T-helper 17 cell (primary cell): Measurements from ENCODE around the gene GPALPP1. TPM values are rescaled to one million over a fixed set of nuclear protein-coding genes. Genes with fewer than 3 reads are reported as not detected.
"Not testable (repeated sequence)": the region's sequence is repeated elsewhere in the genome, so short reads cannot be mapped to it uniquely, and the experiment has no call there.

Experiments used
- ATAC-seq: fragments of 150-1000 bp; cut with Tn5 transposase; 2 replicates; pipeline ENCODE4 v1.10.0; 2021; ENCODE audit warnings: mild to moderate bottlenecking, moderate library complexity
- DNase-seq, 3 donors: peaks; one replicate each; pipeline versions ENCODE4 v3.0.0 to v3.0.0-alpha.2; 2020 to 2021
- H3K9me3 ChIP-seq: one replicate; pipeline ENCODE4 v1.7.0; 2013; ENCODE audit warnings: low read length, mild to moderate bottlenecking; ENCODE audit not compliant: control insufficient read depth, poor library complexity, severe bottlenecking
- H3K27ac Mint-ChIP-seq: one replicate; pipeline ENCODE4 v1.8.0; 2022; ENCODE audit warnings: mild to moderate bottlenecking, moderate library complexity, mixed read lengths
- H3K27me3 Mint-ChIP-seq: one replicate; pipeline ENCODE4 v1.8.0; 2022; ENCODE audit warnings: mixed read lengths
- H3K36me3 Mint-ChIP-seq: one replicate; pipeline ENCODE4 v1.8.0; 2022; ENCODE audit warnings: low read depth, mixed read lengths
- H3K4me1 Mint-ChIP-seq: one replicate; pipeline ENCODE4 v1.8.0; 2022; ENCODE audit warnings: mild to moderate bottlenecking, mixed read lengths
- H3K4me3 Mint-ChIP-seq: one replicate; pipeline ENCODE4 v1.8.0; 2022; ENCODE audit warnings: mild to moderate bottlenecking, moderate library complexity, mixed read lengths
- total RNA-seq, 4 donors: library from RNA in 2 of 4; stranded (reverse) in 2 of 4; gene quantifications; one replicate each; pipeline ENCODE4 v1.2.3 and lab custom pipeline; 2022 to 2026

The GPALPP1 gene
- total RNA-seq, 2 donors from 2014 or later: 22.7 to 25.4 TPM

DNA sequence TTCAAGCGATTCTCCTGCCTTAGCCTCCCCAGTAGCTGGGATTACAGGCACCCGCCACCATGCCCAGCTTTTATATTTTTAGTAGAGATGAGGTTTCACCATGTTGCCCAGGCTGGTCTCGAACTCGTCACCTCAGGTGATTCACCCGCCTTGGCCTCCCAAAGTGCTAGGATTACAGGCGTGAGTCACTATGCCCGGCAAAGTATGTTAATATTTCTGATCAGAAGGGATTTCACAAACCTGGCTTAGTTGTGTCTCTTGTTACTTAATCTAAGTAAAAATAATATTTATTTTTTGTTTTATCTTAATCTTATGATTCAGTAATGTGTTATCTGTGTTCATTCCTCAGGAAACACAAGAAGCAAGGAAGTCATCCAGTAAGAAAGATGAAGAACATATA is 30.6 kb downstream of the GPALPP1 start:
- not testable (repeated sequence) for DNase-seq, H3K4me3 Mint-ChIP-seq, ATAC-seq, H3K4me1 Mint-ChIP-seq, H3K27me3 Mint-ChIP-seq, H3K9me3 ChIP-seq
- Mint-ChIP-seq H3K27ac (peak overlapping the region; percentile 71), H3K36me3 (peaks cover 12% of the 10 kb centered on the region)

DNA sequence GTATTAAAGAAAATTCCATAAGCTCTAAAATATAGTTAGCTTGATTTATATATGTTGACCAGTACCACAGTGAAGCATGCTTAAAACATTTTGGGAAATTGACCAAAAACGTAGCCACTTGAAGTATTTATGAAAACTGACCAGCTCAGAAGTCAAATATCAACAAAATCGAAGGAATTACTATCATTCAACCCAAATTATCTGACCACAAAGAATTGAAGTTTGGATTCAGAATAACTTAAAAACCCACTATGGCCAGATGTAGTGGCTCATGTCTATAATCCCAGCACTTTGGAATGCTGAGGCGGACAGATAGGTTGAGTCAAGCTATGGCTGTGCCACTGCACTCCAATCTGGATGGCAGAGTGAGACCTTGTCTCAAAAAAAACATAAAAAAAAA is 31.9 kb downstream of the GPALPP1 start:
- Mint-ChIP-seq H3K27me3 (no peaks in the 10 kb centered on the region), H3K4me1 (no peaks in the 10 kb centered on the region), H3K36me3 (peaks cover 9% of the 10 kb centered on the region), H3K27ac (no peak overlapping the region), H3K4me3 (no peak overlapping the region)
- DNase-seq (no peak), ATAC-seq (no peak)
- no peaks in the 10 kb centered on the region for H3K9me3 ChIP-seq

DNA sequence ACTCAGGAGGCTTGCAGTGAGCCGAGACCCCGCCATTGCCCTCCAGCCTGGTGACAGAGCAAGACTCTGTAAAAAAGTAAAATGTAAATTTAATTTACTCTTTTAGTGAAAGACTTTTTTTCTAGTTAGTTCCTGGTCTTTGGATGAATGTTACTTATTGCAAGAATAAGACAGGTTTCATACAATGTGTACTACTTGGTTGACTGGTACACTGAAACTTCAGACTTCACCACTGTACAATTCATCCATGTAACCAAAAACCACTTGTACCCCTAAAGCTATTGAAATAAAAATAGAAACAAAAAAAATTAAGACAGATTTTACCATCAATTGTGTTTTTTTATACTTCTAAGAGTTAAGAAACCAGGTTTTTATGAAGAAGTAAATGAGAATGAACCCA is 35.5 kb downstream of the GPALPP1 start:
- H3K27me3 Mint-ChIP-seq: no peaks in the 10 kb centered on the region
- no peak overlapping the region for H3K4me3 Mint-ChIP-seq
- DNase-seq: no peak
- no peaks in the 10 kb centered on the region for H3K9me3 ChIP-seq
- ATAC-seq: no peak
- peaks cover 10% of the 10 kb centered on the region for H3K36me3 Mint-ChIP-seq
- no peak overlapping the region for H3K27ac Mint-ChIP-seq
- H3K4me1 Mint-ChIP-seq: no peaks in the 10 kb centered on the region

DNA sequence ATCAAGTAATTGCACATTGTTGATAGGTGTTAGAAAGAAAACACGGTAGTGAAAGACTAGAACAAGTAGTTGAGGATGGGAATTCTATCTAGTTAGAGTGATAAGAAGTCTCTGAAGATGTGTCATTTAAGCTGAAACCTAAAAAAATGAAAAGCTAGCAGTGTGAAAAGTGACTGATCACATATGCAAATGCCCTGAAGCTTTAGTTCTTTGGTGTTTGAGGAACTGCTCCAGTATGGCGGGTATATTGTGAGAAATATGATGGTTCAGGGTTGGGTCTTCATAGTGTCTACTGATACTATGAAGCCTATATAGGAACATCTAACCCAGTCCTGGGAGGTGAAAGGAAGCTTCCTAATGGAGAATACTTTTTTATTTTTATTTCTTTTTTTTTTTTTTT is 45.0 kb downstream of the GPALPP1 start:
- Mint-ChIP-seq H3K36me3 (no peaks in the 10 kb centered on the region), H3K27ac (peak overlapping the region; percentile 29), H3K4me3 (no peak overlapping the region), H3K4me1 (no peaks in the 10 kb centered on the region), H3K27me3 (no peaks in the 10 kb centered on the region)
- DNase-seq (no peak), ATAC-seq (no peak)
- H3K9me3 ChIP-seq: no peaks in the 10 kb centered on the region

DNA sequence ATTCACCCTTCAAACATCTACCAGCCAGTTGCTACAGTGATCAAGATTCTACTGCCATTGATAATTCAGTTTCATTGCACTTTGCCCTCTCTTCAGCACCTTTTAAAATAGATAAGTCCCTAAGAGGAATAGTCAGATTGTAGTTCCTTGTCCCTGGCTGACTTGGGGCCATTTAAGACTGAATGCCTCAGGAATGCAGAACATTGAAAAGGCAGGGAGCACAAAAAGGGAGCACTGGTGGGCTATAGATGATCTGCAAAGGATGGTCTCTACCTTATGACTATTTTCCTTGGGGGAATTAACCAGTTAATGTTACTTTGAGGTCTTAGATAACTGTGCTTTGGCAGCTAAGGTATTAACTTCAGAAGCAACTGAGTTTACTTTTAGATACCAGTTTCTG is 46.9 kb downstream of the GPALPP1 start:
- no peak overlapping the region for H3K27ac Mint-ChIP-seq
- DNase-seq (no peak), ATAC-seq (no peak)
- H3K36me3 Mint-ChIP-seq: no peaks in the 10 kb centered on the region
- H3K27me3 Mint-ChIP-seq: no peaks in the 10 kb centered on the region
- H3K9me3 ChIP-seq: no peaks in the 10 kb centered on the region
- H3K4me3 Mint-ChIP-seq: no peak overlapping the region
- no peaks in the 10 kb centered on the region for H3K4me1 Mint-ChIP-seq

DNA sequence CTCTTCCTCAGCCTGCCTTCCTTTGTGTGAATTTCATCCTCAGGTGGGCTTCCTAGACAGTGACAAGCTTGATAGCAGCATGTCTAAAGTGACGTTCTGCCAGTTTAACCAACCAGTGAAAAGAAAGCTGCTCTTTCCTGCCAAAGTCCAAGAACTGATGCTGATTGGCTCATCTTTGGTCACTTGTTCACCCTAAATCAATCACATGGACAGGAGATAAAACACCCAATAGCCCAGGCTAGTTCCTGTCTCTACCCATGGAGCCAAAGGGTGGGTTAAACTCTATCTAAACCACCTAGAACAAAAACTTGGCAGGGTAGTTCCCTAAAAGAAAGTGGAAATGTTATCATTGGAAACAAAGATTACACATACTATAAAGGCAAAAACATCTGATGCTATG is 50.8 kb downstream of the GPALPP1 start:
- H3K4me1 Mint-ChIP-seq: peaks cover 2% of the 10 kb centered on the region
- no peak for ATAC-seq

DNA sequence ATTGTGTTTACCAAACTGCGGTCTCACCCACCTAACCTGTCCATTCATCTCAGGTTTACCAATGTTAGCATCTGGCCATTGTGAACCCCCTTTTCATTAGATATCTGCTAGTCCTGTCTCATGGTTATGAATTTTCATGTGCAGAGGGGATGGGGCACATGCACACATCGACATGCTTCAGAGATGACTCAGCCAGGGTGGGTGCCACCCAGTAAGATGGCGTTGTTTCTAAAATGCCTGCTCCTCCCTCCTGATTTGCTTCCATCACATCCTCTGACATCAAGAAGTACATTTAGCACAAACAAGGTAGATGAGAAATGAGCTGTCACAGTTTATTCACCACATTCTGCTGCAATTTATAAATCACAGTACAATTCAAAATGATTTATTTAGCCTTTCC is 51.3 kb downstream of the GPALPP1 start:
- DNase-seq: no peak
- H3K27me3 Mint-ChIP-seq: peaks cover 7% of the 10 kb centered on the region
- ATAC-seq: no peak
- H3K9me3 ChIP-seq: no peaks in the 10 kb centered on the region
- H3K27ac Mint-ChIP-seq: no peak overlapping the region
- H3K4me1 Mint-ChIP-seq: peaks cover 2% of the 10 kb centered on the region
- peaks cover 4% of the 10 kb centered on the region for H3K36me3 Mint-ChIP-seq
- H3K4me3 Mint-ChIP-seq: no peak overlapping the region

More for the DNA sequence above, 50.8 kb downstream of the GPALPP1 start:
- Mint-ChIP-seq H3K4me3 (no peak overlapping the region), H3K27me3 (peaks cover 7% of the 10 kb centered on the region), H3K27ac (no peak overlapping the region), H3K36me3 (peaks cover 4% of the 10 kb centered on the region)
- no peak for DNase-seq
- H3K9me3 ChIP-seq: no peaks in the 10 kb centered on the region

DNA sequence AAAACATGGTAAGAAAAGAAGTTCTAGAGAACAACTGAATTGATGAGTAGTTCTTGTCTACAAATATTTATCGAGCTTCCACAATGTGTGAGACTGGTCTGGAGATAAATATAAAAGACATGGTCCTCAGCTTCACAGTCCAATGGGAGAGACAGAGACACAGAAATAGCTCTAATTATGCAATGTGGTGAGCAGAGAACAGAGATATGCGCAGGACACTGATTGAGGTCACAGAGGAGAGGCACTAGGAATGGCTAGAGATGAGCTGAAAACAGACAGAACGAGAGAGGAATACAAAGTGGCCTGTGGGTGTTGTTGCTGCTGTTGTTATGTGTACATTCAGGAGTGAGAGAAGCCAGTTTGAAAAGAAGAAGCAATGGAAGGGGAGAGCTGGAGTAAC is 53.2 kb downstream of the GPALPP1 start:
- Mint-ChIP-seq H3K27ac (peak overlapping the region; percentile 72), H3K27me3 (peaks cover 7% of the 10 kb centered on the region), H3K4me3 (no peak overlapping the region), H3K36me3 (peaks cover 4% of the 10 kb centered on the region), H3K4me1 (peaks cover 6% of the 10 kb centered on the region)
- DNase-seq (no peak), ATAC-seq (no peak)
- no peaks in the 10 kb centered on the region for H3K9me3 ChIP-seq

DNA sequence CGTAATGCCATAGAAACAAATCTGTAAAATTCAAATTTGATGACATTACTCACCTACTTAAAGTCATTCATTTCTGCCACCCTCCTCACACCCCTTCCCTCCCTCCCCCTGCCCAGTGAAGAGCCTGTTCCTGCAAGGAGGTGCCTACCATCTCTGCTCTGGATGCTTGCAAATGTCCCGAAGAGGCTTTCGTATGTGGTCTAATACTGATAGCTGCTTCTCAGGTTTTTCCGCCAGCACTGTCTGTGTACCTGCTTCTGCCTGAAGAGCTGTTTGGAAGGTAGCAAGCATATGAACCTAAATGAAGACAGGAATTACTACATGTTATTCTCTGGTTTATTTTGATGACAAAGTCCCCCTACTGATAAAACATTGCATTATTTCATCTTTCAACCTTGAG is 57.1 kb downstream of the GPALPP1 start:
- H3K9me3 ChIP-seq: no peaks in the 10 kb centered on the region
- Mint-ChIP-seq H3K27ac (no peak overlapping the region), H3K4me1 (peaks cover 14% of the 10 kb centered on the region), H3K4me3 (peak overlapping the region; percentile 57), H3K36me3 (peaks cover 8% of the 10 kb centered on the region), H3K27me3 (peaks cover 17% of the 10 kb centered on the region)
- no peak for ATAC-seq
- DNase-seq: no peak

DNA sequence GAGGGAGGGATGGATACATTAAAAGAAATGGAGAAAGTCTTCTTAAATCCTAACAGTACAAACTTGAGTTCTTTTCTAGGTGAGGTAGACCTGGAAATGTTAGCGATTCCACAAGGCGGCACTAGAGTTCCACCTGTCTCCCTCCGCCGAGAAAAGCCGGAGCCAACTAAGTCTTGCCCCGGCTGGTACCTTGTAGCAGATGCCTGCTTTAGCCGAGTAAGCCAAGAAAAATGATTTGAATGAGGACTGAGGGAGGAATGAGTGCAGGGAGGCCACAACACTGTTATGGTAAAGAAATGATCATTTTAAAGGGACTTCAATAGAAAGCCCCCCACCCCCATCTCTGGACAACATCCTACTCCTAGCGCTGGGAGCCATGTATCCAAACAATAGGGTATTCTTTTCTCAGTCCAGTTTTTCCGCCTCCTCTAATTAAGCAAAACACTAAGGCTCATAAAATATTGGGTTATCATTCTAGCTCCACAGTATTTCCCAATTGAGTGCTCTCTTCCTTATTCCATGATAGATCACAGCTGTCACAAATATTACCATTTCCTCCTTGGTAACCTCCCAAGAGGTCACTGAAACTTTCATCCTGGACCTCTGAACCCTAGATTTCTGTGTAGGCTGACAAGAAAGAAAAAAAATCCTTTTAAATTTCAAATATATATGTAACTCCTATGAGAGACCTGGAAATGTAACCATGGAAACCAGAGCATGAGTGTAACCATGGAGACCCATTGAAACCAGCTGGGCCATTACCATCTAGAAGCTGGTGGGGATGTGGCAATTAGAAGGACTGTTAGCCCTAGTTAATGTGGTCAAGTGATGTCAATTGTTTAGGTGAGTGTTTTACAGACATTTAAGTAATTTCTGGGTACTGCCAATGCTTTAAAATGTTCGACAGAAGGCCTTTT is 58.3 kb downstream of the GPALPP1 start:
- Mint-ChIP-seq H3K4me3 (peak overlapping the region; percentile 84), H3K27me3 (peaks cover 23% of the 10 kb centered on the region), H3K4me1 (peaks cover 16% of the 10 kb centered on the region), H3K27ac (no peak overlapping the region), H3K36me3 (peaks cover 6% of the 10 kb centered on the region)
- no peaks in the 10 kb centered on the region for H3K9me3 ChIP-seq
- ATAC-seq (peak; percentile 95), DNase-seq (peak; percentile 45 to 68 (median 48))

DNA sequence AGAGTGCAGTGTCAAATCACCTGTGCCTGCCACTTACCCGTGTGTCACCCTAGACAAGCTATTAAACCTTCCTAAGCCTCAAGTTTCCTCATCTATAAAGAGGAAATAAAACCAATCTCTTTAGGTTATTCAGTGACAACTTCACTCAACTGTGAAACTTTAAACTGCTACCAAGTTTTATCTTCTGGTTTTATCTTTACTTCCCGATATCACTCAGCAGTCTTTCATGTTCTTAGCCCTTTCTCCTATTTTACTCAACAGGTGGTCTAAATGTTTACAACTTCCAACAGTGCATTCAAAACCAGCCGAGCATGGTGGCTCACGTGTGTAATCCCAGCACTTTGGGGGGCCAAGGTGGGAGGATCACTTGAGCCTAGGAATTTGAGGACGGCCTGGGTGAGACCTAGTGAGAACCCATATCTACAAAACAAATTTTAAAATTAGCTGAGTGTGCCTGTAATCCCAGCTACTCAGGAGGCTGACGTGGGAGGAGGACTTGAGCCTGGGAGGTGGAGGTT is 59.6 kb downstream of the GPALPP1 start:
- H3K36me3 Mint-ChIP-seq: peaks cover 4% of the 10 kb centered on the region
- H3K27me3 Mint-ChIP-seq: peaks cover 22% of the 10 kb centered on the region
- H3K27ac Mint-ChIP-seq: peak overlapping the region; percentile 39
- peaks cover 15% of the 10 kb centered on the region for H3K4me1 Mint-ChIP-seq
- no peak for DNase-seq
- H3K4me3 Mint-ChIP-seq: no peak overlapping the region
- ATAC-seq: no peak
- no peaks in the 10 kb centered on the region for H3K9me3 ChIP-seq

DNA sequence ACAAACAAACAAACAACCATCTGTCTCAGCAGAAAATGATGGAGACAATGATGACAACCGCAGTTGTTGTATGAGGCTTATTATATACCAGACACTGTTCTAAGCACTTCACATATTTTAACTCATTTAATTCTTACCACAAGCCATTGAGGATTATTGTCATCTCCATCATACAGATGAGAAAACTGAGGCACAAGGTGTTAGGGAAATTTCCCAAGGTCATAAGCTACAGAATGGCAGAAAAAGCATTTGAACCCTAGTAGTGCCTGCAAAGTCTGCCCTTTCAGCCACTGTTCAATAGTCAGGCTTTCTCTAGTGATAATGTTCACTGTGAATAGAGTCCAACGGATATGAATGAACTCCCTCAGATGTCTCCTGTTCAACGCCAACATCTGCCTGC is 60.1 kb downstream of the GPALPP1 start:
- H3K4me1 Mint-ChIP-seq: peaks cover 14% of the 10 kb centered on the region
- no peaks in the 10 kb centered on the region for H3K9me3 ChIP-seq
- ATAC-seq (no peak), DNase-seq (no peak)
- peaks cover 4% of the 10 kb centered on the region for H3K36me3 Mint-ChIP-seq
- peaks cover 22% of the 10 kb centered on the region for H3K27me3 Mint-ChIP-seq
- H3K27ac Mint-ChIP-seq: peak overlapping the region; percentile 39
- H3K4me3 Mint-ChIP-seq: no peak overlapping the region

DNA sequence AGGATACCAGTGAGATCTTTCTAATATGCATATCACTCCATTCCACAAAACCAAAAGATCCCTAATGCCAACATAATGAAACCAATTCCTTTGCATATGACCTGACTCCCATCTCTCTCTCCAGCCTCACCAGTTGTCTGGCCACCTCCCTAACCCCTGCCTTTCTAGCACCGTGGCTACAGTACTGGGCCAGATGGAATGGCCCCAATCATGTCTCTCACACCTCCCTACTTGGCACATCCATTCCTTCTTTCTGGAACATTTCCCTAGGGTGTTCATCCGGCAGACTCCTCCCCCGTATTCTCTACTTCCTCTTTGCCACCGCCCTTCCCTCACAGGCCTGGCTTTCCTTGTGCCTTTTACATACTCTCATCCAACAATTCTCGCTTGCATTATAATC is 62.0 kb downstream of the GPALPP1 start:
- H3K9me3 ChIP-seq: no peaks in the 10 kb centered on the region
- H3K36me3 Mint-ChIP-seq: peaks cover 4% of the 10 kb centered on the region
- DNase-seq: no peak
- H3K27me3 Mint-ChIP-seq: peaks cover 22% of the 10 kb centered on the region
- ATAC-seq: no peak
- H3K4me3 Mint-ChIP-seq: no peak overlapping the region
- H3K27ac Mint-ChIP-seq: no peak overlapping the region
- H3K4me1 Mint-ChIP-seq: peaks cover 14% of the 10 kb centered on the region
